DND-41 (cell line): Measurements from ENCODE around the gene SUSD6.

ENCODE experiments used
- EZH2 ChIP-seq: IDR thresholded peaks from 3 replicates; pipeline ENCODE4 v1.6.1; 2012; ENCODE audit warnings: borderline replicate concordance, low read depth, mild to moderate bottlenecking, moderate library complexity, low read length, inconsistent platforms; ENCODE audit not compliant: severe bottlenecking
- TF ChIP-seq, protein P1 (sequence below): IDR thresholded peaks from 2 replicates; pipeline ENCODE4 v1.5.1; 2012; ENCODE audit warnings: borderline replicate concordance, low read length, moderate library complexity, mild to moderate bottlenecking; ENCODE audit not compliant: poor library complexity, severe bottlenecking; ENCODE audit errors: extremely low read depth

DNA sequence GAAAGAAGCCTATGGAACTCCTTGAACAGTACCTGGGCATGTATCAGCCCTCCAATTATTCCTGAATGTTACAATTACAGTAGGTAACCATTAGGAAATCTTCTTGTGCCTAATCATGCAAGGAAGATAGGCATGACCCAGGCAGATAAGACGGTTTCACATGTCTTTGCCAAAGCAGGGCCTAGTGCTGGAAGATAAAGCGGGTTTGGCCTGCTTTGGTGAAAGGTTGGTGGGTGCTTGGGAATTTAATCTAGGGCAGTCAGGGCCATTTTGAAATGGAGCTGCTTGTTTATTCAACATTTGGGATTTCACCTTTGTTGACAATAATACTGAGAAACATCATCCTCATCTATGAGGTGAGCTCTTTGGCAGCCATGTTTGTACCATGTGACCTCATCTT, 143.1 kb downstream of the SUSD6 start:
- TF ChIP-seq, protein P1, sequence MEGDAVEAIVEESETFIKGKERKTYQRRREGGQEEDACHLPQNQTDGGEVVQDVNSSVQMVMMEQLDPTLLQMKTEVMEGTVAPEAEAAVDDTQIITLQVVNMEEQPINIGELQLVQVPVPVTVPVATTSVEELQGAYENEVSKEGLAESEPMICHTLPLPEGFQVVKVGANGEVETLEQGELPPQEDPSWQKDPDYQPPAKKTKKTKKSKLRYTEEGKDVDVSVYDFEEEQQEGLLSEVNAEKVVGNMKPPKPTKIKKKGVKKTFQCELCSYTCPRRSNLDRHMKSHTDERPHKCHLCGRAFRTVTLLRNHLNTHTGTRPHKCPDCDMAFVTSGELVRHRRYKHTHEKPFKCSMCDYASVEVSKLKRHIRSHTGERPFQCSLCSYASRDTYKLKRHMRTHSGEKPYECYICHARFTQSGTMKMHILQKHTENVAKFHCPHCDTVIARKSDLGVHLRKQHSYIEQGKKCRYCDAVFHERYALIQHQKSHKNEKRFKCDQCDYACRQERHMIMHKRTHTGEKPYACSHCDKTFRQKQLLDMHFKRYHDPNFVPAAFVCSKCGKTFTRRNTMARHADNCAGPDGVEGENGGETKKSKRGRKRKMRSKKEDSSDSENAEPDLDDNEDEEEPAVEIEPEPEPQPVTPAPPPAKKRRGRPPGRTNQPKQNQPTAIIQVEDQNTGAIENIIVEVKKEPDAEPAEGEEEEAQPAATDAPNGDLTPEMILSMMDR: no peak
- TF ChIP-seq EZH2: no peak
